Psoas muscle (tissue), 8 donors: ENCODE results near the gene EIF5. TPM values are rescaled to one million over a fixed set of nuclear protein-coding genes. Genes with fewer than 3 reads are reported as not detected.

Source experiments
- ATAC-seq, 4 donors: fragments of 200-7000 bp; cut with Tn5 transposase; one replicate each; pipeline ENCODE4 v1.9.1; 2020; ENCODE audit warnings: moderate library complexity in 3 of 4, mild to moderate bottlenecking in 2 of 4
- DNase-seq, 2 donors: peaks; one replicate each; pipeline ENCODE4 v3.0.0-alpha.2; 2020
- H3K27ac ChIP-seq: fragments of 200-600 bp; one replicate; pipeline ENCODE4 v1.8.0; 2022
- H3K27me3 ChIP-seq, 3 donors: fragments of 200-600 bp in 1 of 3; one replicate each; pipeline versions ENCODE4 v1.6.1 to v1.8.0; 2013 to 2022; ENCODE audit warnings: low read length in 2 of 3, mild to moderate bottlenecking in 2 of 3, moderate library complexity in 1 of 3; ENCODE audit not compliant: insufficient read depth in 3 of 3
- H3K36me3 ChIP-seq, 2 donors: fragments of 200-600 bp in 1 of 2; one replicate each; pipeline versions ENCODE4 v1.6.1 to v1.8.0; 2013 to 2022; ENCODE audit warnings: low read depth in 1 of 2, mild to moderate bottlenecking in 1 of 2, moderate library complexity in 1 of 2; ENCODE audit not compliant: insufficient read depth in 1 of 2
- H3K4me1 ChIP-seq: fragments of 200-600 bp; one replicate; pipeline ENCODE4 v1.8.0; 2022
- H3K4me3 ChIP-seq: fragments of 200-600 bp; one replicate; pipeline ENCODE4 v1.8.0; 2022; ENCODE audit warnings: mild to moderate bottlenecking
- H3K9me3 ChIP-seq: fragments of 200-600 bp; one replicate; pipeline ENCODE4 v1.8.0; 2022
- WGBS, 3 donors: extraction: QIAGEN DNeasy Blood & Tissue Kit; methylation state at CpG; one replicate each; pipeline versions ENCODE4 v1.1.6 to v1.1.7; 2013; 5-methylcytosine and 5-hydroxymethylcytosine counted together
- intact Hi-C, 2 donors: fragments of 100-400 bp; cut with DNase I; formaldehyde crosslinking; loops; one replicate each; pipeline versions ENCODE4 v1.11.0 to v1.14.2; 2022
- polyA plus RNA-seq, 3 donors: library from polyadenylated mRNA; stranded (reverse); fragments of 200-250 nt; gene quantifications; one replicate each; pipeline ENCODE4 v1.2.3, GENCODE V29; 2013
- total RNA-seq, 4 donors: library from RNA; stranded (reverse); fragmentation: NEBNext Ultra II Directional in 2 of 4; extraction: Animal tissue kit (Norgen Biotek cat#: 25700) in 2 of 4; gene quantifications; one replicate each; pipeline versions ENCODE4 v1.2.1 to v1.2.4, GENCODE V29; 2021 to 2023
- TF ChIP-seq, protein P1 (sequence below): fragments of 200-600 bp; IDR thresholded peaks from one replicate; pipeline ENCODE4 v1.8.0; 2022; ENCODE audit warnings: antibody characterized with exemption
- donor health status: healthy with polysubstance abuse.
- donor health status: DM: no; HTN: no; CAD: no; lungs with moderate emphysema.
- donor health status: Bipolar disorder and iron deficiency.
- donor health status: healthy.
- donor health status: DM: yes; HTN: yes; CAD: no.
- donor health status: DM: no; HTN: no; CAD: no.
- donor health status: DM: no; HTN: no; CAD: no.
- donor health status: DM: yes; HTN: yes; CAD: no.

EIF5 gene
- total and polyA plus RNA-seq, 7 donors = 163 to 535 (median 381) TPM

GRCh38 chr14:103330536-103330935 lies 3.5 kb upstream of the EIF5 start:
- Histone ChIP-seq H3K27ac (no peak overlapping the region), H3K4me3 (no peak overlapping the region), H3K36me3 (peaks cover 2 to 6% of the 10 kb centered on the region in 2 donors), H3K9me3 (no peaks in the 10 kb centered on the region), H3K27me3 (no peaks in the 10 kb centered on the region), H3K4me1 (peaks cover 16% of the 10 kb centered on the region)
- no peak for DNase-seq
- TF ChIP-seq, protein P1, sequence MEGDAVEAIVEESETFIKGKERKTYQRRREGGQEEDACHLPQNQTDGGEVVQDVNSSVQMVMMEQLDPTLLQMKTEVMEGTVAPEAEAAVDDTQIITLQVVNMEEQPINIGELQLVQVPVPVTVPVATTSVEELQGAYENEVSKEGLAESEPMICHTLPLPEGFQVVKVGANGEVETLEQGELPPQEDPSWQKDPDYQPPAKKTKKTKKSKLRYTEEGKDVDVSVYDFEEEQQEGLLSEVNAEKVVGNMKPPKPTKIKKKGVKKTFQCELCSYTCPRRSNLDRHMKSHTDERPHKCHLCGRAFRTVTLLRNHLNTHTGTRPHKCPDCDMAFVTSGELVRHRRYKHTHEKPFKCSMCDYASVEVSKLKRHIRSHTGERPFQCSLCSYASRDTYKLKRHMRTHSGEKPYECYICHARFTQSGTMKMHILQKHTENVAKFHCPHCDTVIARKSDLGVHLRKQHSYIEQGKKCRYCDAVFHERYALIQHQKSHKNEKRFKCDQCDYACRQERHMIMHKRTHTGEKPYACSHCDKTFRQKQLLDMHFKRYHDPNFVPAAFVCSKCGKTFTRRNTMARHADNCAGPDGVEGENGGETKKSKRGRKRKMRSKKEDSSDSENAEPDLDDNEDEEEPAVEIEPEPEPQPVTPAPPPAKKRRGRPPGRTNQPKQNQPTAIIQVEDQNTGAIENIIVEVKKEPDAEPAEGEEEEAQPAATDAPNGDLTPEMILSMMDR = no peak
- ATAC-seq = no peak
- intact Hi-C loops = no loop called here
- WGBS, 3 donors = 63 to 83% (median 82%) methylated on average over 2 of the region's 2 CpGs

DNA sequence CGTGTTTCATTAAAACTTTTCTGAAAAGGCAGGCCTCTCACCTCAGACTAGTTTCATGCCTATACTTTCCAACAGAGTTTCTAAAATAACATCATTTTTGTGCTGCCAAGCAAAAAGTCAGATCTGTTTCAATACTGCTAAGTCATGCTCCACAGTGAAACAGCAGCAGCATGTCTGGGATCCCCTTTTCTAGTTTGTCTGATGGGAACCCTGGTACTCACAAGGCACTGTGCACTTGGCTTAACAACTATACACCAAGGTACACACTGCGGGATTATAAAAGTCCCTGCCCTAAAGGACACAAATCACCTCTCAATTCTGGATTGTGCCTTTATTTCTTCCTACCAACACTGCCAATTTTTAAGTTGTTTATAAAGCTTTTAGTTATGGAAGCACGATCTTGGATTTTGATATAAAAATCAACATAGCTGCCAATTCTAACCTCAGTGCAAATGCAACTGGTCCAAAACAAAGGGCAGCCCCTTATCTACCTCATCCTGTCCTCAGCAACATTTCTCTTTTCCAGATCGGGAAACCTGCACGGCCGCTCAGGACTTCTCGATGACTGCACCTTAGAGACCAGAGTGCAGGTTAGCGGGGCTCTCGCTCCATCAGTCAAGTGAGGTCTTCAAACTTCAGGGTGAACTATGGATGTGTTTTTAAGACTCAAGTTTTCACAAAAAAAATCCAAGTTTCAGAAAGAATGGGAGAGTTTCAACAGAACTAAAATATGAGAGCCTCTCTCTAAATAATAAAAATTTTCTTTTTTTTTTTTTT lies 1.7 kb upstream of the EIF5 start:
- Histone ChIP-seq H3K9me3 (no peaks in the 10 kb centered on the region), H3K4me3 (peak overlapping the region; percentile 96), H3K27ac (peak overlapping the region; percentile 100), H3K4me1 (peaks cover 25% of the 10 kb centered on the region), H3K36me3 (peaks cover 8 to 24% of the 10 kb centered on the region in 2 donors), H3K27me3 (no peaks in the 10 kb centered on the region)
- intact Hi-C loops = no loop called here
- TF ChIP-seq, protein P1 = no peak
- DNase-seq (no peak), ATAC-seq (no peak)
- WGBS, 3 donors = 81 to 87% (median 83%) methylated on average over 9 of the region's 9 CpGs

- peak overlapping the region; percentile 96 for H3K4me3 ChIP-seq
- no peaks in the 10 kb centered on the region for H3K27me3 ChIP-seq
- H3K27ac ChIP-seq = peak overlapping the region; percentile 100
- H3K9me3 ChIP-seq = no peaks in the 10 kb centered on the region
- DNase-seq = peak; percentile 87 to 92
- ATAC-seq = peak; percentile 60 to 70 (median 62)
- TF ChIP-seq, protein P1 = no peak
- 1% methylated on average over 58 to 94 of the region's 97 CpGs for WGBS, 3 donors
- peaks cover 28% of the 10 kb centered on the region for H3K4me1 ChIP-seq
- intact Hi-C loops = loop anchor here (2.0 to 5.0 kb wide), 2 partner anchors 47 to 50 kb away; partner anchors contain the start of gene MARK3 (in 1 of the 2)
- H3K36me3 ChIP-seq = peaks cover 22 to 50% of the 10 kb centered on the region in 2 donors
Observed at GRCh38 chr14:103334644-103335622, 896 bp downstream of the EIF5 start.

- ATAC-seq = no peak
- Histone ChIP-seq H3K36me3 (peaks cover 27 to 62% of the 10 kb centered on the region in 2 donors), H3K27me3 (no peaks in the 10 kb centered on the region), H3K27ac (no peak overlapping the region), H3K4me1 (peaks cover 40% of the 10 kb centered on the region), H3K4me3 (peak overlapping the region; percentile 96), H3K9me3 (no peaks in the 10 kb centered on the region)
- TF ChIP-seq, protein P1 = no peak
- intact Hi-C loops = loop anchor here in 1 of 2 donors (5.0 kb wide), 1 partner anchor 46 kb away; no protein-coding TSS in a partner anchor
- 93 to 95% (median 94%) methylated on average over 14 of the region's 14 CpGs for WGBS, 3 donors
- no peak for DNase-seq
Observed at GRCh38 chr14:103336191-103336590, 2.2 kb downstream of the EIF5 start.
